PFSK-1 (cell line): ENCODE measurements around the gene CXCL1.

Source experiments
- FOXP2 ChIP-seq: optimal IDR thresholded peaks from 2 replicates; pipeline ENCODE3; 2011; ENCODE audit warnings: borderline replicate concordance, control low read depth, inconsistent platforms; ENCODE audit not compliant: insufficient read depth; ENCODE audit errors: extremely low read length, extremely low read depth
- POLR2AphosphoS5 ChIP-seq: IDR thresholded peaks from 2 replicates; pipeline ENCODE4 v1.6.1; 2012; ENCODE audit warnings: low read depth, mild to moderate bottlenecking, control low read depth, low read length, moderate library complexity
- SIN3A ChIP-seq: IDR thresholded peaks from 2 replicates; pipeline ENCODE4 v1.6.1; 2012; ENCODE audit warnings: mild to moderate bottlenecking, low read length, moderate library complexity, borderline replicate concordance; ENCODE audit not compliant: insufficient read depth
- TAF1 ChIP-seq: IDR thresholded peaks from 2 replicates; pipeline ENCODE4 v1.6.1; 2012; ENCODE audit warnings: low read length, control low read depth, borderline replicate concordance; ENCODE audit not compliant: insufficient read depth
- TF ChIP-seq, protein P1 (sequence below), 2 experiments: IDR thresholded peaks; 2 replicates each; pipeline versions ENCODE4 v1.6.1 to v1.8.0; 2011 to 2012; ENCODE audit warnings: low read depth in 2 of 2, low read length in 2 of 2, control low read depth in 1 of 2, inconsistent platforms in 1 of 2, mild to moderate bottlenecking in 1 of 2, moderate library complexity in 1 of 2; ENCODE audit not compliant: insufficient read depth in 1 of 2

The CXCL1 gene

DNA sequence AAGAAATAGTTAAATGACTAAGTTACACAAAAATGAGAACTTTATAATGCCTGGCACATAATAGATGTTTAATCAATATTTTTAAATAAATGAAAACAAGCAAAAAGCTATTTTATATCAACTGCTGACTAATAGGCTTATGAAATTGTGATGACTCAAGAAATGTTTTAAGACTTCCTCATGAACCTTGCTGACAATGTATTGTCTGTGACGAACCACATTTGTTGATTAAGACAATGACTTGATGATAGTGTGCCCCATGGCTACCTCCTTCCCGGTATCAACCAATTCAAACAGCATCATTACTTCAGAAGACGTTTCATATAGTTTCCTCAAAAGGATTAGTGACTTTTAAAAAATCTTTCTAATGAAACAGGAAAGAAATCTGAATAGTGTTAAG is 24.8 kb upstream of the CXCL1 start:
- TF ChIP-seq FOXP2 (no peak), SIN3A (no peak), POLR2AphosphoS5 (no peak), TAF1 (no peak)
- TF ChIP-seq, protein P1, sequence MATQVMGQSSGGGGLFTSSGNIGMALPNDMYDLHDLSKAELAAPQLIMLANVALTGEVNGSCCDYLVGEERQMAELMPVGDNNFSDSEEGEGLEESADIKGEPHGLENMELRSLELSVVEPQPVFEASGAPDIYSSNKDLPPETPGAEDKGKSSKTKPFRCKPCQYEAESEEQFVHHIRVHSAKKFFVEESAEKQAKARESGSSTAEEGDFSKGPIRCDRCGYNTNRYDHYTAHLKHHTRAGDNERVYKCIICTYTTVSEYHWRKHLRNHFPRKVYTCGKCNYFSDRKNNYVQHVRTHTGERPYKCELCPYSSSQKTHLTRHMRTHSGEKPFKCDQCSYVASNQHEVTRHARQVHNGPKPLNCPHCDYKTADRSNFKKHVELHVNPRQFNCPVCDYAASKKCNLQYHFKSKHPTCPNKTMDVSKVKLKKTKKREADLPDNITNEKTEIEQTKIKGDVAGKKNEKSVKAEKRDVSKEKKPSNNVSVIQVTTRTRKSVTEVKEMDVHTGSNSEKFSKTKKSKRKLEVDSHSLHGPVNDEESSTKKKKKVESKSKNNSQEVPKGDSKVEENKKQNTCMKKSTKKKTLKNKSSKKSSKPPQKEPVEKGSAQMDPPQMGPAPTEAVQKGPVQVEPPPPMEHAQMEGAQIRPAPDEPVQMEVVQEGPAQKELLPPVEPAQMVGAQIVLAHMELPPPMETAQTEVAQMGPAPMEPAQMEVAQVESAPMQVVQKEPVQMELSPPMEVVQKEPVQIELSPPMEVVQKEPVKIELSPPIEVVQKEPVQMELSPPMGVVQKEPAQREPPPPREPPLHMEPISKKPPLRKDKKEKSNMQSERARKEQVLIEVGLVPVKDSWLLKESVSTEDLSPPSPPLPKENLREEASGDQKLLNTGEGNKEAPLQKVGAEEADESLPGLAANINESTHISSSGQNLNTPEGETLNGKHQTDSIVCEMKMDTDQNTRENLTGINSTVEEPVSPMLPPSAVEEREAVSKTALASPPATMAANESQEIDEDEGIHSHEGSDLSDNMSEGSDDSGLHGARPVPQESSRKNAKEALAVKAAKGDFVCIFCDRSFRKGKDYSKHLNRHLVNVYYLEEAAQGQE (IDR thresholded peaks at IDR 0.05; ENCODE audit: insufficient read depth in 1 of 2, low read depth in 2 of 2, low read length in 2 of 2): no peak

DNA sequence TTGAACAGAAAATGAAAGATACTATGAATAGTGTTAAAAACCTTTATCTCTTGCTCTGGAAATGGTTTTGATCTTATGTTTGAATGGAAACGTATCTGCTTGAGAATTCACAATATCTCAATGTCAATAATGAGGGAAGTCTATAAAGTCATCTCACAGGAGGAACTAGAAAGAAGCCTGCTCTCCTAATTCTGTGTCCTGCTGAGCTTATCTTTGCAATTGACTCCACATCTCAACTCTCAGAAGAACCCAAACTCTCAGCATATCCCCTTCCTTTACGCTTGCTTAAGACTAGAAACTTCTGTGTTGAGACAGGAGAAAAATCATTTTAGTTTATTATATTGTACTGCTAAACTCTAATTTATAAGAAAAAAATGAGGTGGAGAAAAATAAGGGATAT is 24.4 kb upstream of the CXCL1 start:
- TF ChIP-seq, protein P1 (IDR thresholded peaks at IDR 0.05; ENCODE audit: insufficient read depth in 1 of 2, low read depth in 2 of 2, low read length in 2 of 2): no peak
- no peak for TF ChIP-seq FOXP2
- TF ChIP-seq POLR2AphosphoS5: no peak
- no peak for TF ChIP-seq SIN3A
- TF ChIP-seq TAF1: no peak

DNA sequence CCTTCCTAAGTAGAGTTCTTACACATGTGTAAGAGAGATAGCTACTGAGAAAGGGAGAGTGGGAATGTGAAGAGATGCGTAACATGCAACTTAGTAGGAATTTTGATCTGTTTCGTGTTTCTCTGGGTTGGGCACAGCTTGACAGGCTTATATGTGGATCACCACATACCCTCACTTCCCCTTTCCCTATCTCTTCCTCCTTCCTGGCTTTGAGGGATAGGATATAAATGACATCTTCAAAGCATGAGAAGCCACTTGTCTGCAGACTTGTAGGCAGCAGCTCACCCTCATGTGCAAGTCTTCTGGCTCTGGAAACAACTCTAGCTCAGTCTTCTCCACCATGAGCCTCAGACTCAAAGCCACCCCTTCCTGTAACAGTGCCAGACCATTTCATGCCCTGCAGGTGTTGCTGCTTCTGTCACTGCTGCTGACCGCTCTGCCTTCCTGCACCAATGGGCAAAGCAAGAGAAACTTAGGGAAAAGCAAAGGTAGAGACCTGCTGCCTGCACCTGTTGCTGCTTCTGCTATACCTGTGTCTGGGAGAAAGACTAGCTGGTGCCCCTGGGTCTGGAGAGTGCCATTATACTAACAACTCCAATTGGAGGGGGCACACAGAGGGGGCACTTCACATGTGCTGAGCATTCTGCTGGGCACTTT is 21.5 kb upstream of the CXCL1 start:
- TF ChIP-seq FOXP2 (no peak), SIN3A (no peak), TAF1 (no peak), POLR2AphosphoS5 (no peak)
- TF ChIP-seq, protein P1 (IDR thresholded peaks at IDR 0.05; ENCODE audit: insufficient read depth in 1 of 2, low read depth in 2 of 2, low read length in 2 of 2): no peak

DNA sequence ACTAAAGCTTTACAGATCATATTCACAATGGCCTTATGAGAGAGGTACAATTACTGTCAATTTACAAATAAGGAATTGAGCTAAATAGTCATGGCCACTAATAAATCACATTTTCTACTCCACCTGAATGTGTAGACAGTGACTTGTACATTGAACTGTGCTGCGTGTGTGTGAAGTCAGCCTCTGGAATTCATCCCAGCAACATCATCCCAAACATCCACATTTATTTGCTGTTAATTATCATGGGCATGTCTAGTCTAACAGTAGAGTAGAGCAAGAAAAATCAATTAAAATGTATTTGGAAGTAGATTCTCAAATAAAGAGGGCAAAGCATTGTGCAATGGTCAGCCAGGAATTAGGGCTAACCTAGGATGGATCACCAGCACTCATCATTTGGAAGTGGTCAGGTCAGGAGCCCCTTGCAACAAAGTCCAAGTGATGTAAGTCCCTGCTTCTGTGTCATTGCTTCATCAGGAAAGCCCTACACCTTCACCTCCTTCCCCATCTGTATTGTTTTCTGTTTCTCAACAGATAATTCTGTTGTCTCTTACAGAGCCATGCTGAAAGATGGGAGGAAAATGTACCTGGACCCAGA is 20.9 kb upstream of the CXCL1 start:
- TF ChIP-seq, protein P1 (IDR thresholded peaks at IDR 0.05; ENCODE audit: insufficient read depth in 1 of 2, low read depth in 2 of 2, low read length in 2 of 2): no peak
- TF ChIP-seq SIN3A: no peak
- TF ChIP-seq POLR2AphosphoS5: no peak
- TF ChIP-seq FOXP2: no peak
- no peak for TF ChIP-seq TAF1

DNA sequence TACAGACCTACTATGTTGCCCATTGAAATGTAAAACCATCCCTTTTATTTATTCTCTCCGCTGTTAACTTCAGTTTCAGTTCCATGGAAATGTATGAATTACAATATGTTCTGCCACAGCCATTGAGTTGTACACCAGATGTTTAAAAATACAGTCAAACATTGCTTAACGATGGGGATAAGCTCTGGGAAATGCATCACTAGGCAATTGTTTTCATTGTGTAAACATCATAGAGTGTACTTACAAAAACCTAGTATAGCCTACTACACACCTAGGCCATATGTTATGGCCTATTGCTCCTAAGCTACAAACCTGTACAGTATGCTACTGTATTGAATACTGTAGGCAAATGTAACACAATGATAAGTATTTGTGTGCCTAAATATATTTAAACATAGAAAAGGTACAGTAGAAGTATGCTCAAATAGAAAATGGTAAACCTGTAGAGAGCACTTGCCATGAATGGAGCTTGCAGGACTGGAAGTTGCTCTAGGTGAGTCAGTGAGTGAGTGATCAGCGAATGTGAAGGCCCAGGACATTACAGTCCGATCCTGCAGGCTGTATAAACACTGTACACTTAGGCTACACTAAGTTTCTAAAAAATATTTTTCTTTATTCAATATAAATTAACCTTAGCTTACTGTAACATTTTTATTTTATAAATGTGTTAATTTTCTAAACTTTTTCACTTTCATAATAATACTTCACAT is 18.8 kb upstream of the CXCL1 start:
- TF ChIP-seq FOXP2: no peak
- TF ChIP-seq POLR2AphosphoS5: no peak
- no peak for TF ChIP-seq SIN3A
- TF ChIP-seq, protein P1 (IDR thresholded peaks at IDR 0.05; ENCODE audit: insufficient read depth in 1 of 2, low read depth in 2 of 2, low read length in 2 of 2): no peak
- TF ChIP-seq TAF1: no peak
